Fibroblast of lung (primary cell): ENCODE results near the gene HS6ST2. TPM values are rescaled to one million over a fixed set of nuclear protein-coding genes. Genes with fewer than 3 reads are reported as not detected.

ENCODE experiments used
- DNase-seq, 2 donors: peaks; one replicate each; pipeline versions ENCODE4 v3.0.0 to v3.0.0-alpha.2; 2010; ENCODE audit warnings: low read depth in 2 of 2
- H2AFZ ChIP-seq: 2 replicates; pipeline ENCODE4 v1.5.1; 2012; ENCODE audit warnings: low read length, control low read depth, inconsistent platforms
- H3K27ac ChIP-seq: 2 replicates; pipeline ENCODE4 v1.5.1; 2011; ENCODE audit warnings: low read length, control low read depth; ENCODE audit not compliant: insufficient read depth
- H3K27me3 ChIP-seq: 2 replicates; pipeline ENCODE4 v1.5.1; 2011; ENCODE audit warnings: mild to moderate bottlenecking, low read length; ENCODE audit not compliant: control insufficient read depth, insufficient read depth
- H3K36me3 ChIP-seq: 2 replicates; pipeline ENCODE4 v1.5.1; 2011; ENCODE audit warnings: low read length; ENCODE audit not compliant: control insufficient read depth, insufficient read depth
- H3K4me1 ChIP-seq: 2 replicates; pipeline ENCODE4 v1.5.1; 2011; ENCODE audit warnings: low read length; ENCODE audit not compliant: control insufficient read depth, insufficient read depth; ENCODE audit errors: extremely low read depth
- H3K4me2 ChIP-seq: 2 replicates; pipeline ENCODE4 v1.5.1; 2011; ENCODE audit warnings: low read length, control low read depth; ENCODE audit not compliant: insufficient read depth; ENCODE audit errors: extremely low read depth
- H3K4me3 ChIP-seq, 4 experiments: fragments of 200-600 bp in 1 of 4; sonication (generic) in 1 of 4; replicated peaks in 1 of 4; 2 replicates each; pipeline ENCODE4 v1.5.1; 2011 to 2016; ENCODE audit warnings: low read length in 4 of 4, low read depth in 3 of 4, mild to moderate bottlenecking in 3 of 4, control low read depth in 2 of 4, inconsistent platforms in 1 of 4, mixed read lengths in 1 of 4; ENCODE audit not compliant: insufficient read depth in 1 of 4; ENCODE audit errors: control extremely low read depth in 1 of 4
- H3K79me2 ChIP-seq: 2 replicates; pipeline ENCODE4 v1.5.1; 2012; ENCODE audit warnings: mild to moderate bottlenecking, low read length, inconsistent platforms; ENCODE audit not compliant: control insufficient read depth, insufficient read depth
- H3K9ac ChIP-seq: 2 replicates; pipeline ENCODE4 v1.5.1; 2011; ENCODE audit warnings: mild to moderate bottlenecking, low read length, control low read depth; ENCODE audit not compliant: insufficient read depth
- H3K9me3 ChIP-seq: 2 replicates; pipeline ENCODE4 v1.5.1; 2012; ENCODE audit warnings: low read depth, low read length; ENCODE audit not compliant: control insufficient read depth, insufficient read depth
- H4K20me1 ChIP-seq: 2 replicates; pipeline ENCODE4 v1.5.1; 2011; ENCODE audit warnings: low read length; ENCODE audit not compliant: control insufficient read depth, insufficient read depth; ENCODE audit errors: extremely low read depth
- EZH2 ChIP-seq: IDR thresholded peaks from 2 replicates; pipeline ENCODE4 v1.5.1; 2012; ENCODE audit warnings: low read length, control low read depth, mild to moderate bottlenecking; ENCODE audit errors: missing control alignments
- polyA plus RNA-seq, 2 donors: library from polyadenylated mRNA; depleted of rRNA in 1 of 2; stranded (reverse) in 1 of 2; unstranded in 1 of 2; fragments of >200 nt; gene quantifications; 2 replicates each; pipeline ENCODE4 v1.2.1, GENCODE V29; 2011 to 2012; ENCODE audit warnings: missing spikeins in 1 of 2
- total RNA-seq: library from RNA; depleted of rRNA; stranded (reverse); fragments of >200 nt; gene quantifications from 2 replicates; pipeline ENCODE4 v1.2.1, GENCODE V29; 2014
- TF ChIP-seq, protein P1 (sequence below), 2 donors: IDR thresholded peaks in 1 of 2; conservative IDR thresholded peaks in 1 of 2; 1 replicate in 1 of 2; 2 replicates in 1 of 2; pipeline ENCODE4 v1.5.1; 2011 to 2012; ENCODE audit warnings: low read length in 2 of 2, control low read depth in 1 of 2, inconsistent platforms in 1 of 2, low read depth in 1 of 2, mild to moderate bottlenecking in 1 of 2

The HS6ST2 gene
- total and polyA plus RNA-seq, 2 donors (not counting 1 experiment from before 2014, with no cell fraction given): 0.01 to 0.17 TPM

DNA sequence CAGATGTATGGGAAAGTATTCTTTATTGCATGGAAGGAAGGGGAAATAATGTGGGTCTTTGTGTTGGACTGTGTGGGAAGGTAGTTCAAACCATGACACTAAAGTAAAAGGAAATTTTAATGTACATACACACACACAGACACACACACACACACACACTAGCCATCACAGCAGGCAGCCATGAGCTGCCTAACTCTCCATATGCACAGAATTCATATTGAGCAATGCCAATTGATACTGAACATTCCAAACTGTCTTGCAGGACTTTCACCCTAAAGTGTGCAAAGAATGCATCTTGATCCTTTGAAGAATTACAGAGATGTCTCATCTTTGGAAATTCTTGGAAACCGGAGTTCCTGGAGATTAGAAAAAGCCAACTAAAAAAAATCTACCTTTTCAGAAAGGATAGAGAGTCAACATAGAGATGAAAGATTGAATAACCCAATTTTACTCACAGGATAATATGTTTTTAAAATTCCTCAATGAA lies 349.0 kb downstream of the HS6ST2 start:
- Histone ChIP-seq H3K79me2 (no peaks in the 10 kb centered on the region), H3K4me2 (no peak overlapping the region), H3K27me3 (no peaks in the 10 kb centered on the region), H3K27ac (no peak overlapping the region), H3K9me3 (no peaks in the 10 kb centered on the region), H3K9ac (no peak overlapping the region), H3K4me1 (no peaks in the 10 kb centered on the region), H3K4me3 (no peak overlapping the region), H3K36me3 (no peaks in the 10 kb centered on the region), H2AFZ (no peak overlapping the region), H4K20me1 (no peaks in the 10 kb centered on the region)
- no peak for DNase-seq
- TF ChIP-seq, protein P1, sequence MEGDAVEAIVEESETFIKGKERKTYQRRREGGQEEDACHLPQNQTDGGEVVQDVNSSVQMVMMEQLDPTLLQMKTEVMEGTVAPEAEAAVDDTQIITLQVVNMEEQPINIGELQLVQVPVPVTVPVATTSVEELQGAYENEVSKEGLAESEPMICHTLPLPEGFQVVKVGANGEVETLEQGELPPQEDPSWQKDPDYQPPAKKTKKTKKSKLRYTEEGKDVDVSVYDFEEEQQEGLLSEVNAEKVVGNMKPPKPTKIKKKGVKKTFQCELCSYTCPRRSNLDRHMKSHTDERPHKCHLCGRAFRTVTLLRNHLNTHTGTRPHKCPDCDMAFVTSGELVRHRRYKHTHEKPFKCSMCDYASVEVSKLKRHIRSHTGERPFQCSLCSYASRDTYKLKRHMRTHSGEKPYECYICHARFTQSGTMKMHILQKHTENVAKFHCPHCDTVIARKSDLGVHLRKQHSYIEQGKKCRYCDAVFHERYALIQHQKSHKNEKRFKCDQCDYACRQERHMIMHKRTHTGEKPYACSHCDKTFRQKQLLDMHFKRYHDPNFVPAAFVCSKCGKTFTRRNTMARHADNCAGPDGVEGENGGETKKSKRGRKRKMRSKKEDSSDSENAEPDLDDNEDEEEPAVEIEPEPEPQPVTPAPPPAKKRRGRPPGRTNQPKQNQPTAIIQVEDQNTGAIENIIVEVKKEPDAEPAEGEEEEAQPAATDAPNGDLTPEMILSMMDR (conservative IDR thresholded peaks at IDR 0.05 in 1 of 2, IDR thresholded peaks at IDR 0.05 in 1 of 2; ENCODE audit: low read depth in 1 of 2, low read length in 2 of 2): no peak
- no peak for TF ChIP-seq EZH2

DNA sequence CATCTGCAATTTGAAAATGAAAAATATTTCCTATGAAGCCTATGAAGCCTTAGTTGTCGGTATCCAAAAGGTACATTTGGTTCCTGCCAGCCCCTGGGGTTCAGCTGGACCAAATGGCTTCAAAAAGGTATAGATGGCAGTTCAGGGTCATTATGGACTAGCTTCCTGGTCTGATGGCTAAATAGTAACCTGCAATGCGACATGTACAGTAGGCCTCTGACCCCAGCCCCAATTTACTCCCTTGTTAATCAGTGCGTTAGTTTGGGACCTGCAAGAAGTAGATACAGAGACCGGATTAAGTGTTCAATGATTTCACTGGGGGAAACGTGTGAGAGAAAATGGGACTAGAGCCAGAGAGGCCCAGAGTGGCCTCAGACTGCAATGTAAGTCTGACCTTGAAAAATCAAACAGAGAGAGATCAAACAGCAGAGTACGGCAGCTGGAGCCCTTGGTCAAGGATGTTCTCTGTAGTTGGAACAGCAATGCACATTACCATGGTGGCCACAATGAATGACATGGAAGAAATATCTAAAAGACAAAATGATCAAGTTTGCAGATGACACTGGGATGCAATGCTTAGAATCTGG lies 354.6 kb downstream of the HS6ST2 start:
- Histone ChIP-seq H3K4me2 (no peak overlapping the region), H3K27me3 (no peaks in the 10 kb centered on the region), H3K9me3 (no peaks in the 10 kb centered on the region), H3K27ac (no peak overlapping the region), H3K9ac (no peak overlapping the region), H3K79me2 (no peaks in the 10 kb centered on the region), H3K4me1 (no peaks in the 10 kb centered on the region), H2AFZ (no peak overlapping the region), H4K20me1 (no peaks in the 10 kb centered on the region), H3K4me3 (no peak overlapping the region), H3K36me3 (no peaks in the 10 kb centered on the region)
- no peak for DNase-seq
- TF ChIP-seq, protein P1 (conservative IDR thresholded peaks at IDR 0.05 in 1 of 2, IDR thresholded peaks at IDR 0.05 in 1 of 2; ENCODE audit: low read depth in 1 of 2, low read length in 2 of 2): no peak
- no peak for TF ChIP-seq EZH2

DNA sequence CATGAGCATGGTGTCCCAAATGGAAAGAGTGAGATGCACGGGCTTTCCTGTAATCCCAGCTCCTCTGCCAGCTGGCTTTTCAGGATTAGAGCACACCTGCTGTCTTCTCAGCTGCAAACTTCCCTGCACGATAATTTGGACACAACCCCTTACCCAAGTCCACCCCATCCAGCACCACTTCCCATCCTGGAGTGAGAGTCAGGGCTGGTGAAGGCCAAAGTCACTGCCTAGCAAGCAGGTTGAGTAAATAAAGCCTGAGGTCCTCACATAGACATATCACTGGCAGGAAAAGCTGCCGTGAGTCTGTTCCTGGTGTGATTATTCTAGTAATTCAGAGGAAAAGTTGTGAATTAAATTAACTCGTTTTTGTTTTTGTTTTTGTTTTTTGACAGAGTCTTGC lies 355.7 kb downstream of the HS6ST2 start:
- Histone ChIP-seq H3K4me3 (no peak overlapping the region), H3K9me3 (no peaks in the 10 kb centered on the region), H3K27me3 (no peaks in the 10 kb centered on the region), H3K79me2 (no peaks in the 10 kb centered on the region), H3K4me1 (no peaks in the 10 kb centered on the region), H3K9ac (no peak overlapping the region), H2AFZ (no peak overlapping the region), H3K36me3 (no peaks in the 10 kb centered on the region), H4K20me1 (no peaks in the 10 kb centered on the region), H3K4me2 (no peak overlapping the region), H3K27ac (no peak overlapping the region)
- DNase-seq: no peak
- TF ChIP-seq, protein P1 (conservative IDR thresholded peaks at IDR 0.05 in 1 of 2, IDR thresholded peaks at IDR 0.05 in 1 of 2; ENCODE audit: low read depth in 1 of 2, low read length in 2 of 2): no peak
- no peak for TF ChIP-seq EZH2
